Tibial artery (tissue), 4 donors: Measurements from ENCODE around the gene RALGPS1.

ENCODE experiments used
- DNase-seq, 2 donors: peaks; one replicate each; pipeline ENCODE4 v3.0.0-alpha.2; 2019
- H3K27ac ChIP-seq, 2 donors: fragments of 200-600 bp; sonication (generic) in 1 of 2; 1 replicate in 1 of 2; 2 replicates in 1 of 2; pipeline ENCODE4 v1.5.1; 2018 to 2019; ENCODE audit warnings: mild to moderate bottlenecking in 1 of 2
- H3K27me3 ChIP-seq, 2 donors: fragments of 200-600 bp; sonication (generic) in 1 of 2; one replicate each; pipeline versions ENCODE4 v1.5.1 to v1.6.0; 2016 to 2019
- H3K36me3 ChIP-seq, 3 donors: fragments of 200-600 bp; sonication (generic) in 2 of 3; one replicate each; pipeline ENCODE4 v1.5.1; 2016 to 2019; ENCODE audit warnings: mild to moderate bottlenecking in 2 of 3
- H3K4me1 ChIP-seq, 4 donors: fragments of 200-600 bp; sonication (generic) in 2 of 4; 1 replicate in 3 of 4; 2 replicates in 1 of 4; pipeline ENCODE4 v1.5.1; 2016 to 2019
- H3K4me3 ChIP-seq, 2 donors: fragments of 200-600 bp; sonication (generic) in 1 of 2; 1 replicate in 1 of 2; 2 replicates in 1 of 2; pipeline ENCODE4 v1.5.1; 2018 to 2019; ENCODE audit warnings: mild to moderate bottlenecking in 2 of 2
- H3K9me3 ChIP-seq, 3 donors: fragments of 200-600 bp; sonication (generic) in 1 of 3; one replicate each; pipeline ENCODE4 v1.5.1; 2016 to 2019
- CTCF ChIP-seq, 2 experiments: fragments of 200-600 bp in 1 of 2; fragments of 450-650 bp in 1 of 2; IDR thresholded peaks; one replicate each; pipeline ENCODE4 v1.5.1; 2017 to 2019; ENCODE audit warnings: antibody characterized with exemption in 2 of 2, mild to moderate bottlenecking in 1 of 2, moderate library complexity in 1 of 2
- intact Hi-C: fragments of 100-400 bp; cut with DNase I; formaldehyde crosslinking; loops from one replicate; pipeline ENCODE4 v1.15.0; 2023; ENCODE audit warnings: low total_unique reads

RALGPS1 gene

GRCh38 chr9:126983767-126984166 lies 69.2 kb downstream of the RALGPS1 start:
- no peak for DNase-seq
- Histone ChIP-seq H3K9me3 (peaks cover 0 to 4% (median 0%) of the 10 kb centered on the region in 3 donors), H3K4me3 (no peak overlapping the region), H3K27ac (no peak overlapping the region), H3K36me3 (no peaks in the 10 kb centered on the region), H3K27me3 (no peaks in the 10 kb centered on the region), H3K4me1 (peaks cover 0 to 20% (median 3%) of the 10 kb centered on the region in 4 donors)
- TF ChIP-seq CTCF (IDR thresholded peaks at IDR 0.05) = no peak
- intact Hi-C loops = no loop called here

GRCh38 chr9:126984969-126985368 lies 70.4 kb downstream of the RALGPS1 start:
- intact Hi-C loops = no loop called here
- Histone ChIP-seq H3K9me3 (peaks cover 0 to 4% (median 0%) of the 10 kb centered on the region in 3 donors), H3K27me3 (no peaks in the 10 kb centered on the region), H3K27ac (no peak overlapping the region), H3K4me3 (no peak overlapping the region), H3K36me3 (no peaks in the 10 kb centered on the region), H3K4me1 (peaks cover 0 to 27% (median 5%) of the 10 kb centered on the region in 4 donors)
- TF ChIP-seq CTCF (IDR thresholded peaks at IDR 0.05) = no peak
- no peak for DNase-seq

GRCh38 chr9:126985870-126986498 lies 71.4 kb downstream of the RALGPS1 start:
- DNase-seq = peak; percentile 57 to 72

GRCh38 chr9:126986506-126986951 lies 71.9 kb downstream of the RALGPS1 start:
- Histone ChIP-seq H3K4me1 (peaks cover 0 to 31% (median 5%) of the 10 kb centered on the region in 4 donors), H3K36me3 (no peaks in the 10 kb centered on the region), H3K27me3 (no peaks in the 10 kb centered on the region), H3K27ac (no peak overlapping the region), H3K9me3 (peaks cover 0 to 3% (median 0%) of the 10 kb centered on the region in 3 donors), H3K4me3 (no peak overlapping the region)
- no peak for DNase-seq
- TF ChIP-seq CTCF (IDR thresholded peaks at IDR 0.05) = no peak
- intact Hi-C loops = no loop called here

More at GRCh38 chr9:126985870-126986498, 71.4 kb downstream of the RALGPS1 start:
- H3K4me3 ChIP-seq = no peak overlapping the region
- no peak overlapping the region for H3K27ac ChIP-seq
- H3K27me3 ChIP-seq = no peaks in the 10 kb centered on the region
- TF ChIP-seq CTCF (IDR thresholded peaks at IDR 0.05) = no peak
- no peaks in the 10 kb centered on the region for H3K36me3 ChIP-seq
- intact Hi-C loops = no loop called here
- H3K4me1 ChIP-seq = peaks cover 0 to 31% (median 5%) of the 10 kb centered on the region in 4 donors
- H3K9me3 ChIP-seq = peaks cover 0 to 4% (median 0%) of the 10 kb centered on the region in 3 donors

GRCh38 chr9:126988857-126989256 lies 74.3 kb downstream of the RALGPS1 start:
- H3K36me3 ChIP-seq = no peaks in the 10 kb centered on the region
- no peaks in the 10 kb centered on the region for H3K27me3 ChIP-seq
- TF ChIP-seq CTCF (IDR thresholded peaks at IDR 0.05) = no peak
- intact Hi-C loops = no loop called here
- H3K27ac ChIP-seq = no peak overlapping the region
- H3K4me1 ChIP-seq = peaks cover 0 to 31% (median 5%) of the 10 kb centered on the region in 4 donors
- H3K4me3 ChIP-seq = no peak overlapping the region
- no peak for DNase-seq
- no peaks in the 10 kb centered on the region for H3K9me3 ChIP-seq
